ENCODE measurements around the gene UQCRC2.
A peak's percentile ranks its signal among the peaks of the same experiment; 100 is the strongest.

UQCRC2 gene

GRCh38 chr16:22006636-22007035 is 53.5 kb downstream of the UQCRC2 start:
- Histone ChIP-seq H3K27ac (ENCODE audit: low read length) (no peak overlapping the region), H3K9ac (ENCODE audit: low read depth, low read length) (no peak overlapping the region)

GRCh38 chr16:22007159-22007508 is 54.0 kb downstream of the UQCRC2 start:
- H3K9ac ChIP-seq (ENCODE audit: low read depth, low read length) = peak overlapping the region; percentile 93
- no peaks in the 10 kb centered on the region; the same call in 1 of the 2 replicates for H3K36me3 ChIP-seq (ENCODE audit: insufficient read depth, low read length)
- peaks cover 29% of the 10 kb centered on the region for H3K4me1 ChIP-seq (ENCODE audit: insufficient read depth, low read length)

More at GRCh38 chr16:22006636-22007035, 53.5 kb downstream of the UQCRC2 start:
- TF ChIP-seq CTCF (IDR thresholded peaks at IDR 0.05; ENCODE audit: borderline replicate concordance, extremely low read depth, low read length, poor library complexity, severe bottlenecking) (no peak), EZH2 (IDR thresholded peaks at IDR 0.05; ENCODE audit: borderline replicate concordance, low read depth, low read length, severe bottlenecking) (no peak)
- Histone ChIP-seq H3K4me1 (ENCODE audit: insufficient read depth, low read length) (peaks cover 29% of the 10 kb centered on the region), H3K36me3 (ENCODE audit: insufficient read depth, low read length) (no peaks in the 10 kb centered on the region; the same call in 1 of the 2 replicates), H2AFZ (ENCODE audit: low read depth, low read length) (peak overlapping the region; percentile 98; the same call in 1 of the 2 replicates), H3K4me3 (ENCODE audit: low read depth in 1 of 2, low read length in 2 of 2) (peak overlapping the region in 1 of 2 experiments; percentile 85; a peak in 1 of 4 replicates), H4K20me1 (ENCODE audit: insufficient read depth, low read length) (peaks cover 11% of the 10 kb centered on the region; the same call in 1 of the 2 replicates), H3K79me2 (ENCODE audit: insufficient read depth, low read length) (peaks cover 31% of the 10 kb centered on the region), H3K4me2 (ENCODE audit: insufficient read depth, low read length) (peak overlapping the region; percentile 92), H3K9me3 (ENCODE audit: insufficient read depth, low read length, severe bottlenecking) (no peaks in the 10 kb centered on the region), H3K27me3 (ENCODE audit: insufficient read depth, low read length, poor library complexity) (no peaks in the 10 kb centered on the region)
- ATAC-seq (ENCODE audit: insufficient read depth, low read depth) (no peak), DNase-seq (no peak)

GRCh38 chr16:22007509-22008214 is 54.5 kb downstream of the UQCRC2 start, which contains the start of gene MOSMO:
MOSMO (plus strand) TSS chr16:22008111; CDS start chr16:22008302, 191 bp downstream.
- Histone ChIP-seq H4K20me1 (ENCODE audit: insufficient read depth, low read length) (peaks cover 11% of the 10 kb centered on the region; the same call in 1 of the 2 replicates), H3K36me3 (ENCODE audit: insufficient read depth, low read length) (no peaks in the 10 kb centered on the region; the same call in 1 of the 2 replicates), H3K9me3 (ENCODE audit: insufficient read depth, low read length, severe bottlenecking) (no peaks in the 10 kb centered on the region), H3K27ac (ENCODE audit: low read length) (peak within 1 kb of the TSS; percentile 74), H3K4me3 (ENCODE audit: low read depth in 1 of 2, low read length in 2 of 2) (peak within 1 kb of the TSS; percentile 85 to 87), H3K27me3 (ENCODE audit: insufficient read depth, low read length, poor library complexity) (no peaks in the 10 kb centered on the region), H2AFZ (ENCODE audit: low read depth, low read length) (peak within 1 kb of the TSS; percentile 98), H3K79me2 (ENCODE audit: insufficient read depth, low read length) (peaks cover 40% of the 10 kb centered on the region), H3K9ac (ENCODE audit: low read depth, low read length) (peak within 1 kb of the TSS; percentile 93), H3K4me2 (ENCODE audit: insufficient read depth, low read length) (peak within 1 kb of the TSS; percentile 92), H3K4me1 (ENCODE audit: insufficient read depth, low read length) (peaks cover 29% of the 10 kb centered on the region)
- peak; percentile 63 for DNase-seq
- peak; percentile 89 for ATAC-seq (ENCODE audit: insufficient read depth, low read depth)
- TF ChIP-seq CTCF (IDR thresholded peaks at IDR 0.05; ENCODE audit: borderline replicate concordance, extremely low read depth, low read length, poor library complexity, severe bottlenecking) = no peak
- no peak for TF ChIP-seq EZH2 (IDR thresholded peaks at IDR 0.05; ENCODE audit: borderline replicate concordance, low read depth, low read length, severe bottlenecking)

More at GRCh38 chr16:22007159-22007508, 54.0 kb downstream of the UQCRC2 start:
- DNase-seq (no peak), ATAC-seq (ENCODE audit: insufficient read depth, low read depth) (no peak)
- TF ChIP-seq EZH2 (IDR thresholded peaks at IDR 0.05; ENCODE audit: borderline replicate concordance, low read depth, low read length, severe bottlenecking) (no peak), CTCF (IDR thresholded peaks at IDR 0.05; ENCODE audit: borderline replicate concordance, extremely low read depth, low read length, poor library complexity, severe bottlenecking) (no peak)
- Histone ChIP-seq H3K9me3 (ENCODE audit: insufficient read depth, low read length, severe bottlenecking) (no peaks in the 10 kb centered on the region), H3K79me2 (ENCODE audit: insufficient read depth, low read length) (peaks cover 35% of the 10 kb centered on the region), H3K4me2 (ENCODE audit: insufficient read depth, low read length) (peak overlapping the region; percentile 92), H4K20me1 (ENCODE audit: insufficient read depth, low read length) (peaks cover 11% of the 10 kb centered on the region; the same call in 1 of the 2 replicates), H2AFZ (ENCODE audit: low read depth, low read length) (peak overlapping the region; percentile 98), H3K27ac (ENCODE audit: low read length) (no peak overlapping the region), H3K4me3 (ENCODE audit: low read depth in 1 of 2, low read length in 2 of 2) (peak overlapping the region; percentile 85 to 87; a peak in 3 of 4 replicates), H3K27me3 (ENCODE audit: insufficient read depth, low read length, poor library complexity) (no peaks in the 10 kb centered on the region)
